PC-3 (cell line): Measurements from ENCODE around the gene HOXC11. TPM values are rescaled to one million over a fixed set of nuclear protein-coding genes. Genes with fewer than 3 reads are reported as not detected.

Experiments used
- ATAC-seq: fragments of 200-7000 bp; cut with Tn5 transposase; 2 replicates; pipeline ENCODE4 v1.9.1; 2020; ENCODE audit warnings: mild to moderate bottlenecking, moderate library complexity
- BruUV-seq: library from RNA; stranded (reverse); fragments of 400-500 nt; replicated peaks from 2 replicates; lab custom pipeline; 2021; lab: Mats Ljungman, UMichigan
- CTCF ChIA-PET: fragments of 300-600 bp; sonication (Branson Sonifier 250); formaldehyde crosslinking; loops from one replicate; lab custom pipeline; 2022; ENCODE audit warnings: antibody characterized with exemption; lab: Charles Lee
- POLR2A ChIA-PET: fragments of 300-600 bp; sonication (Branson Sonifier 250); formaldehyde crosslinking; loops from one replicate; lab custom pipeline; 2022; ENCODE audit warnings: antibody characterized with exemption; ENCODE audit not compliant: unreplicated experiment; lab: Charles Lee
- DNase-seq: peaks from one replicate; pipeline ENCODE4 v3.0.0-alpha.2; 2015
- H2AFZ ChIP-seq: fragments of 300-600 bp; sonication (generic); 2 replicates; pipeline ENCODE4 v1.6.0; 2016; ENCODE audit warnings: antibody characterized with exemption, low read length
- H3F3A ChIP-seq: fragments of 300-600 bp; sonication (generic); one replicate; pipeline ENCODE4 v1.6.0; 2017; ENCODE audit warnings: antibody characterized with exemption, low read length, control low read depth, mild to moderate bottlenecking; ENCODE audit not compliant: unreplicated experiment
- H3K27ac ChIP-seq: fragments of 300-600 bp; sonication (generic); 2 replicates; pipeline ENCODE4 v1.5.1; 2016; ENCODE audit warnings: mild to moderate bottlenecking, low read length
- H3K27me3 ChIP-seq: fragments of 300-600 bp; sonication (generic); 2 replicates; pipeline ENCODE4 v1.6.1; 2016; ENCODE audit warnings: low read length, mixed read lengths
- H3K36me3 ChIP-seq: fragments of 300-600 bp; sonication (generic); 2 replicates; pipeline ENCODE4 v1.6.1; 2016; ENCODE audit warnings: low read depth, mixed run types, low read length, mixed read lengths
- H3K4me1 ChIP-seq: fragments of 300-600 bp; sonication (generic); 2 replicates; pipeline ENCODE4 v1.5.1; 2016; ENCODE audit warnings: low read length; ENCODE audit not compliant: insufficient read depth
- H3K4me2 ChIP-seq: fragments of 300-600 bp; sonication (generic); 2 replicates; pipeline ENCODE4 v1.6.0; 2016; ENCODE audit warnings: low read length
- H3K4me3 ChIP-seq: fragments of 300-600 bp; sonication (generic); 2 replicates; pipeline ENCODE4 v1.5.1; 2016; ENCODE audit warnings: mild to moderate bottlenecking, low read length, mixed read lengths
- H3K79me2 ChIP-seq: fragments of 300-600 bp; sonication (generic); 2 replicates; pipeline ENCODE4 v1.6.1; 2017; ENCODE audit warnings: low read length, mixed read lengths
- H3K9ac ChIP-seq: fragments of 300-600 bp; sonication (generic); 2 replicates; pipeline ENCODE4 v1.6.0; 2016; ENCODE audit warnings: mild to moderate bottlenecking, low read length
- H3K9me2 ChIP-seq: fragments of 300-600 bp; sonication (generic); replicated peaks from 2 replicates; pipeline ENCODE4 v1.6.1; 2016; ENCODE audit warnings: mixed run types, low read length, mixed read lengths
- H3K9me3 ChIP-seq: fragments of 300-600 bp; sonication (generic); 2 replicates; pipeline ENCODE4 v1.6.1; 2016; ENCODE audit warnings: low read length, mixed read lengths
- H4K20me1 ChIP-seq: fragments of 300-600 bp; sonication (generic); 2 replicates; pipeline ENCODE4 v1.6.1; 2016; ENCODE audit warnings: low read length, mixed read lengths
- EZH2 ChIP-seq: fragments of 300-600 bp; sonication (generic); IDR thresholded peaks from one replicate; pipeline ENCODE4 v1.6.1; 2017; ENCODE audit warnings: antibody characterized with exemption, mild to moderate bottlenecking, low read length; ENCODE audit not compliant: unreplicated experiment
- EZH2phosphoT487 ChIP-seq: fragments of 300-600 bp; sonication (generic); IDR thresholded peaks from 2 replicates; pipeline ENCODE4 v1.6.1; 2018; ENCODE audit warnings: mild to moderate bottlenecking, antibody characterized with exemption, low read length, borderline replicate concordance
- intact Hi-C: fragments of 100-400 bp; cut with micrococcal nuclease; formaldehyde crosslinking; loops from 2 replicates; pipeline ENCODE4 v1.9.0; 2023
- total RNA-seq: library from RNA; depleted of rRNA; stranded (reverse); fragments of >200 nt; gene quantifications from 2 replicates; pipeline ENCODE4 v1.2.3, GENCODE V29; 2014
- TF ChIP-seq, protein P1 (sequence below): fragments of 300-600 bp; sonication (generic); conservative IDR thresholded peaks from 2 replicates; pipeline ENCODE4 v1.5.1; 2017; ENCODE audit warnings: antibody characterized with exemption, low read depth, mild to moderate bottlenecking, low read length

Gene HOXC11
- total RNA-seq, 1 experiment from 2014 or later, result 0.84 TPM

DNA sequence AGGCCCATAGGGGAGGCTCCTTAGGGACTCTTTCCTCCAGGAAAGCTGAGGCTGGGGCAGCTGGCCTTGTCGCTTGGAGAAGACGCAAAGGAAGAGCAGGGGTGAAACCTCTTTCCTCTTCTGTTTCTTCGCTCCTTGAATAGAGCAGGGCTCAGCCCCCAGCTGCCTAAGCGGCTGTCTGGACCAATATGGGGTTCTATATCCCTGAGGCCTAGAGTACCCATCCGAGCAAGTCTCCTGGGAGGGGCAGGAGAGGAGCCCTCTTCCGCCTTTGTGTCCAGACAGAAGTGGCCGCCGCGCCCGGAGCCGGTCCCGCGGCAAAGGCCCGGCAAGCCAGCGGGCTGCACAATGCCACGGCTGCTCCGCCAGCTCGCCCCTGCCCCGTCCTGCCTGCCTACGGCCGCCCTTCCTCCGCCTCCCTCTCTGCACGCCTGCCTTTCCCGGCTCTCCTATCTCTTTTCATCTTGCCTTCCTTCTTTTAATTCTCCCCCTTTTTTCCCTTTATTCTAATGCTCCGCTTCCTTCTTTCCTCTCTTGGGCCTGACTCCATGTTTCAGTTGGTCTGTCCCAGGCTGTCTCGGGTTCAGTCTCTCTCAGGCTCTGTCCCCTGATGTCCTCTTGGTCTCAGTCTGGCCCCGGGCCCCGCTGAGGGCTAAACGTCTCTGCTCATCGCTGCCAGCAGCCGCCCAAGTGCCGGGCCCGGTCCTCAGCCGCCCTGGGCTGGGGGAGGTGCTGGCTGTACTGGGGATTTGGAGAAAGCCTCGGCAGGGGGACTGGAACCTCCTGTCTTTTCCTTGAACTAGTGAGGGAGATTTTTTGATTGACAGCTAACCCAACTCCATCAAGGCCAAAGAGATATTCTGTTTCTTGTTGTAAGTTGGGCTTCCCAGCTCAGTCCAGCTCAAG, 24.5 kb downstream of the HOXC11 start:
- no peaks in the 10 kb centered on the region for H3K27me3 ChIP-seq
- H3K27ac ChIP-seq, result no peak overlapping the region
- no peaks in the 10 kb centered on the region for H3K9me2 ChIP-seq
- no peaks in the 10 kb centered on the region for H3F3A ChIP-seq
- H3K79me2 ChIP-seq, result peaks cover 63% of the 10 kb centered on the region
- ChIA-PET CTCF (no interaction called here), POLR2A (no interaction called here)
- peaks cover 21% of the 10 kb centered on the region for H3K4me1 ChIP-seq
- TF ChIP-seq, protein P1, sequence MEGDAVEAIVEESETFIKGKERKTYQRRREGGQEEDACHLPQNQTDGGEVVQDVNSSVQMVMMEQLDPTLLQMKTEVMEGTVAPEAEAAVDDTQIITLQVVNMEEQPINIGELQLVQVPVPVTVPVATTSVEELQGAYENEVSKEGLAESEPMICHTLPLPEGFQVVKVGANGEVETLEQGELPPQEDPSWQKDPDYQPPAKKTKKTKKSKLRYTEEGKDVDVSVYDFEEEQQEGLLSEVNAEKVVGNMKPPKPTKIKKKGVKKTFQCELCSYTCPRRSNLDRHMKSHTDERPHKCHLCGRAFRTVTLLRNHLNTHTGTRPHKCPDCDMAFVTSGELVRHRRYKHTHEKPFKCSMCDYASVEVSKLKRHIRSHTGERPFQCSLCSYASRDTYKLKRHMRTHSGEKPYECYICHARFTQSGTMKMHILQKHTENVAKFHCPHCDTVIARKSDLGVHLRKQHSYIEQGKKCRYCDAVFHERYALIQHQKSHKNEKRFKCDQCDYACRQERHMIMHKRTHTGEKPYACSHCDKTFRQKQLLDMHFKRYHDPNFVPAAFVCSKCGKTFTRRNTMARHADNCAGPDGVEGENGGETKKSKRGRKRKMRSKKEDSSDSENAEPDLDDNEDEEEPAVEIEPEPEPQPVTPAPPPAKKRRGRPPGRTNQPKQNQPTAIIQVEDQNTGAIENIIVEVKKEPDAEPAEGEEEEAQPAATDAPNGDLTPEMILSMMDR, result no peak
- TF ChIP-seq EZH2phosphoT487 (no peak), EZH2 (no peak)
- peak; percentile 2; the same call in 1 of the 2 replicates for ATAC-seq
- no peak overlapping the region for H3K9ac ChIP-seq
- H3K4me2 ChIP-seq, result peak overlapping the region; percentile 98
- DNase-seq, result no peak
- no peaks in the 10 kb centered on the region for H3K9me3 ChIP-seq
- no TSS peak for BruUV-seq
- peak overlapping the region; percentile 28; the same call in 1 of the 2 replicates for H2AFZ ChIP-seq
- no peaks in the 10 kb centered on the region for H3K36me3 ChIP-seq
- intact Hi-C loops, result no loop called here
- no peaks in the 10 kb centered on the region for H4K20me1 ChIP-seq
- peak overlapping the region; percentile 43; the same call in 1 of the 2 replicates for H3K4me3 ChIP-seq

DNA sequence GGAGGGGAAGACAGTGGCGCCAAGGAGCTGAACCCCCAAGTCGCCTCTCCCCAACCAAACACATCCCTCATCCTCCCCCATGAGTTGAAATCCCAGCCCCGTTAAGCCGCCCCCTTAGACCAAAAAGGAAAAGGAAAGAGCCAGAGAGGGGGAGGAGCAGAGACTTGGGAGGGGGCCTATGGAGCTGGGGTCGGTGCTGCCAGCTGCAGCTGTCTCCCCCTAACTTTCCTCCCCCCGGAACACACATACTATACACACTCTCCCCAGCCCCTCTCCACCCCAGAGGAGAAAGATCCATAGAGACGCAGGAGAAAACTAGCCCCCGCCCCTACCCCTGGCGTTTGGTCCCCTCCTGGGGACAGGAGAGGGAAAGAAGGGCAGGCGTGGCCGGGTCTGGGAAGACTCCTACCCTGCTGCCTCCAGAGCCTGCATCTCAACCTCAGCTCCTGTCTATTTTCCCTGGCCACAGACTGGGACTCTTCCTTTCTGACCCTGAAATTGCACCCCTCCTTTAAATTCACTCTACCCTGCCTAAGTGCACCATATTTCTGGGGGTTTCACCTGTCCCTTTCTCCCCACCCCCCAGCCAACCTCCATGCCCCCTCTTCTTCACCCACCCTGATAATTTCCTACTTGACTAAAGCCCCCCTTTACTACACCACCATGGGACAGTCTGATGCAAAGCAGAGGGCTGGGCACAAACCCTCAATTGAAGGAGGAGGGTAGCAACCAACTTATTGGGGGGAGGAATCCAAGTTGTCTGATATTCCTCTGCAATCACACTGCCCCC, 25.4 kb downstream of the HOXC11 start:
- Histone ChIP-seq H3K9me2 (no peaks in the 10 kb centered on the region), H3K9me3 (no peaks in the 10 kb centered on the region), H3K4me1 (peaks cover 21% of the 10 kb centered on the region), H3K79me2 (peaks cover 54% of the 10 kb centered on the region), H3K36me3 (no peaks in the 10 kb centered on the region), H3K9ac (no peak overlapping the region), H4K20me1 (no peaks in the 10 kb centered on the region), H3K27ac (no peak overlapping the region), H3F3A (no peaks in the 10 kb centered on the region), H2AFZ (no peak overlapping the region), H3K4me2 (peak overlapping the region; percentile 98), H3K4me3 (peak overlapping the region; percentile 57), H3K27me3 (no peaks in the 10 kb centered on the region)
- DNase-seq (no peak), ATAC-seq (no peak)
- CTCF ChIA-PET, result interaction anchor here (0.7 to 1.1 kb wide), 2 partner anchors 195 to 218 kb away, joined by 3 read pairs; no protein-coding TSS in a partner anchor
- TF ChIP-seq EZH2 (no peak), EZH2phosphoT487 (no peak)
- TF ChIP-seq, protein P1, result no peak
- BruUV-seq, result no TSS peak
- POLR2A ChIA-PET, result no interaction called here
- intact Hi-C loops, result no loop called here
